Measurements from ENCODE around the gene SMG6.

DNA sequence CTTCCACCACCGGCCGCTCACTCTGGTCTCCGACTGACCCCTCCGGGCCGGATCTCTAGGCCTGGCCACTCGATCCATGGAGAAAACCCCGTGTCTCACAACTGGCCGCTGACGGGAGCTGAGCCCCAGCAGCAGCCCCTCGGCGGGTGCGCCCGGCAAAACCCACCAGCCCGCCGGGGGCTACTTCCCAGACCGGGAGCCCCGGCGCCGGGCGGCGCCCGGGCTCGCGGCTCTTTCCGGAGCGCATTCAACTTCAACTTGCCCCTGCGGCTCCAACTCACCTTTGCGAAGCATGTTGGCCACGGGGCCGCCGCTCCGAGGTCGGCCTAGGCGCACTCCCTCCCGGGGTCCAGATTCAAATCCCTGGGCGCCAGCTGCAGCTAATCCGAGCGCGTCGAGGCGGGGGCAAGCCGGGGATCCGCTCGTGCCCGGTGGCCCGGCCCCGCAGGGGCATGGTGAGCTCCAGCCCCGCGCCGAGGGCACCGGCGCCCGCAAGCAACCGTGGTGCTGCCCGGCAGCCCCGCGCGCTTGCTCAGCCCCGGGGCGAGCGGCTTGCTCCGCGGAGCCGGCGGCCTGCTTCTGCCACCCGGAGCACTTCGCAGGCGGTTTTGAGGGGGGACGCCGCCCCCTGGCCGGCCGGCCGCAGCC is 278.9 kb downstream of the SMG6 start:
- TF ChIP-seq POLR2A (IDR thresholded peaks at IDR 0.05; ENCODE audit: low read length) (no peak), GATA1 (IDR thresholded peaks at IDR 0.05; ENCODE audit: low read depth, low read length) (no peak)

Measured in erythroblast (primary cell).